ENCODE data around the gene EHD1. TPM values are rescaled to one million over a fixed set of nuclear protein-coding genes. Genes with fewer than 3 reads are reported as not detected.

Gene EHD1
- total and polyA plus RNA-seq, 2 of the 4 experiments (the other 2 are of a cell fraction) = 107 to 209 TPM

DNA sequence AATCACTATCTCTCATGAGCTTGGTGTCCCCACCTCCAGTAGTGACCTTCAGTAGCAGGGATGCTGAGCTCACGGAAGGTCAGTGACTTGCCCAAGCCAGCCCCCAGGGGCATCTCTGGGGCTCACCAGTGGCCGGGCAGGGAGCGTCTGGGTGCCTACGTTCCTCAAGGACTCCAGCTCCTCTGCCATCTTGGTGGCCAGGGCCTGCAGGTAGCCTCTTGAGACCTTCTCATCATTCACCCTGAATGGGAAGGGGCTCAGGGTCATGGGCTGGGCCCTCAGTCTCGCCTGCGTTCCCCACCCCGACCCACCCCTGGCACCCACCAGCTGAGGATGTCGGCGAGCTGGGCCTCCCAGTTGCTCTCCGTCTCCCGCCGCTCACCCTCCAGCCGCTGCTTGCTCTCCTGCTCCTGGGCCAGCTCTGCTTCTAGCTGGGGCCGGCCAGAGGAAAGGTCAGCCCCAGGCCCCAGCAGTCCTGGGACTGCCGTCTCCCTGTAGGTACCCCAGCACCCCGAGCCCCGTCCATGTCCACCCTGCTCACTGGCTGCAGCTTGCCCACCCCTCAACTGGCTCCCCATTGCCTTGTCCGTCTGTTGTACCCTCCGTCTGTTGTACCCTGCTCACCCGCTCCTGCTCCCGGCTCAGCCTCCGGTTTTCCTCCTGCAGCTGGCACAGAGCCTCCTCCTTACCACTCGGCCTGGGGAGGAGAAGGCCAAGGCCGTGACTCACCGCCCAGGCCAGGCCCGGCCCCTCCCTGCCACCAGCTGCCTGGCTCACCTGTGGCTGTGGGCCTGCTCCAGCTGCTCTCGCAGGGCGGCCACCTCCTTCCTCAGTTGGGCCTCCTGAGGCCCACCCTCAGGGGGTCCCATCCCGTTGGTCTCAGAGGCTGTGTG lies 43.5 kb downstream of the EHD1 start:
- Histone ChIP-seq H2BK5ac (ENCODE audit: low read depth, low read length, poor library complexity, severe bottlenecking) (no peak overlapping the region), H3K4ac (ENCODE audit: low read depth, low read length) (no peak overlapping the region), H3K9me1 (ENCODE audit: insufficient read depth, low read length) (no peaks in the 10 kb centered on the region), H4K91ac (ENCODE audit: insufficient read depth, low read depth, low read length) (no peak overlapping the region), H3K27ac (ENCODE audit: insufficient read depth, low read length) (no peak overlapping the region), H2BK20ac (ENCODE audit: low read depth, low read length) (no peak overlapping the region), H4K8ac (ENCODE audit: low read depth in 2 of 2, low read length in 2 of 2) (no peak overlapping the region), H3K9me3 (ENCODE audit: control insufficient read depth, insufficient read depth, low read length) (no peaks in the 10 kb centered on the region), H3K4me3 (ENCODE audit: insufficient read depth, low read depth, low read length) (no peak overlapping the region), H3K18ac (ENCODE audit: low read depth, low read length) (no peak overlapping the region), H3K27me3 (ENCODE audit: control insufficient read depth, insufficient read depth, low read length) (peaks cover 9% of the 10 kb centered on the region; the same call in 1 of the 2 replicates), H4K5ac (ENCODE audit: low read depth, low read length) (no peak overlapping the region), H2AK5ac (ENCODE audit: low read depth, low read length) (peak overlapping the region; percentile 43; the same call in 1 of the 2 replicates), H3K9ac (ENCODE audit: low read depth, low read length) (no peak overlapping the region), H3K23ac (ENCODE audit: low read depth, low read length) (no peak overlapping the region), H3K4me2 (ENCODE audit: low read depth, low read length) (no peak overlapping the region), H3K4me1 (ENCODE audit: control insufficient read depth, insufficient read depth, low read length) (no peaks in the 10 kb centered on the region), H2BK15ac (ENCODE audit: low read depth, low read length) (no peak overlapping the region), H3K79me1 (ENCODE audit: low read depth in 1 of 2, low read length in 2 of 2) (no peaks in the 10 kb centered on the region), H2BK120ac (ENCODE audit: low read depth, low read length) (no peak overlapping the region), H3K56ac (ENCODE audit: extremely low read depth, insufficient read depth, low read length) (no peak overlapping the region), H3K14ac (replicated peaks; ENCODE audit: low read depth, low read length) (no peak overlapping the region), H4K20me1 (ENCODE audit: insufficient read depth, low read length) (no peaks in the 10 kb centered on the region), H2AK9ac (replicated peaks; ENCODE audit: low read depth, low read length, poor library complexity) (peak overlapping the region; percentile 16), H3K36me3 (ENCODE audit: control insufficient read depth, insufficient read depth, low read length) (no peaks in the 10 kb centered on the region), H2AFZ (replicated peaks; ENCODE audit: low read length, poor library complexity) (peak overlapping the region; percentile 70)
- whole genome bisulfite sequencing, 2 experiments (ENCODE audit: extremely low coverage in 2 of 2, insufficient read length in 1 of 2) = 79% methylated on average over 11 of the region's 29 CpGs; no CpG with 5 or more reads in 1 of the 2 experiments
- intact Hi-C loops (cut with micrococcal nuclease) = no loop called here
- CTCF ChIA-PET = interaction anchor here (1.0 kb wide), 1 partner anchor 9 kb away, joined by 6 read pairs; the partner anchor contains the start of gene CDC42BPG
- DNase-seq = no peak
- POLR2A ChIA-PET (ENCODE audit: unreplicated experiment) = no interaction called here
- in situ Hi-C loops (cut with MboI; ENCODE audit: low sequenced_read_pairs) = no loop called here
- ATAC-seq (ENCODE audit: low read depth) = peak; percentile 59; the same call in 1 of the 2 replicates
- dilution Hi-C loops (cut with HindIII; ENCODE audit: low sequenced_read_pairs, unreplicated experiment) = no loop called here
- BruUV-seq (replicated peaks) = no TSS peak
- TF ChIP-seq POLR2A (IDR thresholded peaks at IDR 0.05; ENCODE audit: low read depth, low read length) = no peak
- TF ChIP-seq RFX5 (IDR thresholded peaks at IDR 0.05; ENCODE audit: low read depth, low read length) = no peak
- no peak for TF ChIP-seq MXI1 (IDR thresholded peaks at IDR 0.05; ENCODE audit: borderline replicate concordance, low read depth, low read length)
- TF ChIP-seq SMC3 (IDR thresholded peaks at IDR 0.05; ENCODE audit: low read depth, low read length) = no peak
- no peak for TF ChIP-seq NFE2L2 (IDR thresholded peaks at IDR 0.05; ENCODE audit: low read depth, low read length)
- no peak for TF ChIP-seq BHLHE40 (IDR thresholded peaks at IDR 0.05; ENCODE audit: low read depth, low read length)
- TF ChIP-seq MAZ (IDR thresholded peaks at IDR 0.05; ENCODE audit: borderline replicate concordance, low read depth, low read length) = no peak; the same call in 1 of the 2 replicates
- no peak for TF ChIP-seq CHD1 (IDR thresholded peaks at IDR 0.05; ENCODE audit: low read depth, low read length)
- no peak for TF ChIP-seq RCOR1 (IDR thresholded peaks at IDR 0.05; ENCODE audit: insufficient replicate concordance, low read length)
- TF ChIP-seq CEBPB (IDR thresholded peaks at IDR 0.05; ENCODE audit: low read depth, low read length) = no peak
- TF ChIP-seq, protein P1, sequence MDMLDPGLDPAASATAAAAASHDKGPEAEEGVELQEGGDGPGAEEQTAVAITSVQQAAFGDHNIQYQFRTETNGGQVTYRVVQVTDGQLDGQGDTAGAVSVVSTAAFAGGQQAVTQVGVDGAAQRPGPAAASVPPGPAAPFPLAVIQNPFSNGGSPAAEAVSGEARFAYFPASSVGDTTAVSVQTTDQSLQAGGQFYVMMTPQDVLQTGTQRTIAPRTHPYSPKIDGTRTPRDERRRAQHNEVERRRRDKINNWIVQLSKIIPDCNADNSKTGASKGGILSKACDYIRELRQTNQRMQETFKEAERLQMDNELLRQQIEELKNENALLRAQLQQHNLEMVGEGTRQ (IDR thresholded peaks at IDR 0.05; ENCODE audit: low read depth, low read length) = no peak
- no peak for TF ChIP-seq MAFK (IDR thresholded peaks at IDR 0.05; ENCODE audit: low read depth, low read length)
- TF ChIP-seq, protein P2, sequence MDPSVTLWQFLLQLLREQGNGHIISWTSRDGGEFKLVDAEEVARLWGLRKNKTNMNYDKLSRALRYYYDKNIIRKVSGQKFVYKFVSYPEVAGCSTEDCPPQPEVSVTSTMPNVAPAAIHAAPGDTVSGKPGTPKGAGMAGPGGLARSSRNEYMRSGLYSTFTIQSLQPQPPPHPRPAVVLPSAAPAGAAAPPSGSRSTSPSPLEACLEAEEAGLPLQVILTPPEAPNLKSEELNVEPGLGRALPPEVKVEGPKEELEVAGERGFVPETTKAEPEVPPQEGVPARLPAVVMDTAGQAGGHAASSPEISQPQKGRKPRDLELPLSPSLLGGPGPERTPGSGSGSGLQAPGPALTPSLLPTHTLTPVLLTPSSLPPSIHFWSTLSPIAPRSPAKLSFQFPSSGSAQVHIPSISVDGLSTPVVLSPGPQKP (IDR thresholded peaks at IDR 0.05; ENCODE audit: borderline replicate concordance, low read depth, low read length) = no peak
- TF ChIP-seq RAD21 (IDR thresholded peaks at IDR 0.05; ENCODE audit: low read length) = no peak
- TF ChIP-seq FOS (IDR thresholded peaks at IDR 0.05; ENCODE audit: low read depth, low read length) = no peak

Measured in IMR-90 (cell line).